ENCODE results near the gene COQ8B.

DNA sequence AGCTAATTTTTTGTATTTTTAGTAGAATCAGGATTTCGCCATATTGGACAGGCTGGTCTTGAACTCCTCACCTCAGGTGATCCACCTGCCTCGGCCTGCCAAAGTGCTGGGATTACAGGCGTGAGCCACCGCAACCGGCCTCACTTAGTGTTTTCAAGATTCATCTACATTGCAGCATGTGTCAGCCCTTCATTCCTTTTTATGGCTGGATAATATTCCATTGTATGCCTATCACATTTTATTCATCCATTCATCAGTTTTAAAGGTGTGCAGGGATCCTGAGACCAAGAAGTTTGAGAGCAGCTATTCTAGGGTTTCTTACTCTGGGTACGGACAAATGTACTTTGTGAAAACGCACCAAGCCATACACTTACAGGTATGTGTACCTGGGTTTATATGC lies 9.1 kb downstream of the COQ8B start:
- TF ChIP-seq, protein P1, sequence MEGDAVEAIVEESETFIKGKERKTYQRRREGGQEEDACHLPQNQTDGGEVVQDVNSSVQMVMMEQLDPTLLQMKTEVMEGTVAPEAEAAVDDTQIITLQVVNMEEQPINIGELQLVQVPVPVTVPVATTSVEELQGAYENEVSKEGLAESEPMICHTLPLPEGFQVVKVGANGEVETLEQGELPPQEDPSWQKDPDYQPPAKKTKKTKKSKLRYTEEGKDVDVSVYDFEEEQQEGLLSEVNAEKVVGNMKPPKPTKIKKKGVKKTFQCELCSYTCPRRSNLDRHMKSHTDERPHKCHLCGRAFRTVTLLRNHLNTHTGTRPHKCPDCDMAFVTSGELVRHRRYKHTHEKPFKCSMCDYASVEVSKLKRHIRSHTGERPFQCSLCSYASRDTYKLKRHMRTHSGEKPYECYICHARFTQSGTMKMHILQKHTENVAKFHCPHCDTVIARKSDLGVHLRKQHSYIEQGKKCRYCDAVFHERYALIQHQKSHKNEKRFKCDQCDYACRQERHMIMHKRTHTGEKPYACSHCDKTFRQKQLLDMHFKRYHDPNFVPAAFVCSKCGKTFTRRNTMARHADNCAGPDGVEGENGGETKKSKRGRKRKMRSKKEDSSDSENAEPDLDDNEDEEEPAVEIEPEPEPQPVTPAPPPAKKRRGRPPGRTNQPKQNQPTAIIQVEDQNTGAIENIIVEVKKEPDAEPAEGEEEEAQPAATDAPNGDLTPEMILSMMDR (conservative IDR thresholded peaks at IDR 0.05), result no peak
- no peak for TF ChIP-seq EZH2 (IDR thresholded peaks at IDR 0.05; ENCODE audit: low read depth)
